ENCODE data around the gene TLDC2.

DNA sequence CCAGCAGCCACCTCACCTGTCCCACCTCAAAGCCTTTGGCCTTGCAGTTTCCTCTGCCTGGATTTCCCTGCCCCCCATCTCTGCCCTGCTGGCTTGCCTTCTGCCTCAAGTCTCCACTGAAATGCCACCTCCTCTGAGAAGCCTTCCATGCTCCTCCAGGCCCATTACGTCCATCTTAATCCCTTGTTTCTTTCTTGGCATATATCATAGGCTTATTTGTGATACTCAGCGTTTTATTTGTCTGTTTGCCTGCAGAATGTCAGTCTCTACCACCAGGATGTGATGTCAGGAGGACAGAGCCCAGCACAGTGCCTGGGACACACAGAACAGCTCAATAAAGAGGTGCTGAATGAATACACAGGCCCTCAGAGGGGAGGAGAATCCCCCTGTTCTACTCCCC, 24.4 kb upstream of the TLDC2 start:
- TF ChIP-seq SP1 (IDR thresholded peaks at IDR 0.05; ENCODE audit: low read depth, low read length): no peak
- no peak for TF ChIP-seq POLR2AphosphoS5 (IDR thresholded peaks at IDR 0.05; ENCODE audit: low read depth, low read length)
- TF ChIP-seq POLR2A (IDR thresholded peaks at IDR 0.05; ENCODE audit: control extremely low read depth in 1 of 2, low read depth in 2 of 2, low read length in 2 of 2): no peak
- TF ChIP-seq, protein P1, sequence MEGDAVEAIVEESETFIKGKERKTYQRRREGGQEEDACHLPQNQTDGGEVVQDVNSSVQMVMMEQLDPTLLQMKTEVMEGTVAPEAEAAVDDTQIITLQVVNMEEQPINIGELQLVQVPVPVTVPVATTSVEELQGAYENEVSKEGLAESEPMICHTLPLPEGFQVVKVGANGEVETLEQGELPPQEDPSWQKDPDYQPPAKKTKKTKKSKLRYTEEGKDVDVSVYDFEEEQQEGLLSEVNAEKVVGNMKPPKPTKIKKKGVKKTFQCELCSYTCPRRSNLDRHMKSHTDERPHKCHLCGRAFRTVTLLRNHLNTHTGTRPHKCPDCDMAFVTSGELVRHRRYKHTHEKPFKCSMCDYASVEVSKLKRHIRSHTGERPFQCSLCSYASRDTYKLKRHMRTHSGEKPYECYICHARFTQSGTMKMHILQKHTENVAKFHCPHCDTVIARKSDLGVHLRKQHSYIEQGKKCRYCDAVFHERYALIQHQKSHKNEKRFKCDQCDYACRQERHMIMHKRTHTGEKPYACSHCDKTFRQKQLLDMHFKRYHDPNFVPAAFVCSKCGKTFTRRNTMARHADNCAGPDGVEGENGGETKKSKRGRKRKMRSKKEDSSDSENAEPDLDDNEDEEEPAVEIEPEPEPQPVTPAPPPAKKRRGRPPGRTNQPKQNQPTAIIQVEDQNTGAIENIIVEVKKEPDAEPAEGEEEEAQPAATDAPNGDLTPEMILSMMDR (IDR thresholded peaks at IDR 0.05; ENCODE audit: control extremely low read depth in 1 of 3, insufficient read depth in 1 of 3, low read depth in 1 of 3, low read length in 3 of 3): no peak
- no peak for TF ChIP-seq TAF1 (IDR thresholded peaks at IDR 0.05; ENCODE audit: low read depth, low read length)
- TF ChIP-seq EP300 (IDR thresholded peaks at IDR 0.05; ENCODE audit: borderline replicate concordance in 1 of 2, low read depth in 2 of 2, low read length in 2 of 2): no peak
- no peak for TF ChIP-seq ZNF274 (IDR thresholded peaks at IDR 0.05; ENCODE audit: borderline replicate concordance, extremely low read depth, low read length)
- TF ChIP-seq RBBP5 (IDR thresholded peaks at IDR 0.05; ENCODE audit: borderline replicate concordance, low read depth, low read length): no peak
- no peak for TF ChIP-seq RAD21 (IDR thresholded peaks at IDR 0.05 in 1 of 2, conservative IDR thresholded peaks at IDR 0.05 in 1 of 2; ENCODE audit: low read depth in 2 of 2, low read length in 2 of 2)
- TF ChIP-seq CEBPB (IDR thresholded peaks at IDR 0.05; ENCODE audit: low read depth, low read length): no peak

All from H1 (cell line).